ENCODE data around the gene MRPL55. TPM values are rescaled to one million over a fixed set of nuclear protein-coding genes. Genes with fewer than 3 reads are reported as not detected.

Gene MRPL55
- total and polyA plus RNA-seq, 12 donors: 38.0 to 174 (median 48.2) TPM

DNA sequence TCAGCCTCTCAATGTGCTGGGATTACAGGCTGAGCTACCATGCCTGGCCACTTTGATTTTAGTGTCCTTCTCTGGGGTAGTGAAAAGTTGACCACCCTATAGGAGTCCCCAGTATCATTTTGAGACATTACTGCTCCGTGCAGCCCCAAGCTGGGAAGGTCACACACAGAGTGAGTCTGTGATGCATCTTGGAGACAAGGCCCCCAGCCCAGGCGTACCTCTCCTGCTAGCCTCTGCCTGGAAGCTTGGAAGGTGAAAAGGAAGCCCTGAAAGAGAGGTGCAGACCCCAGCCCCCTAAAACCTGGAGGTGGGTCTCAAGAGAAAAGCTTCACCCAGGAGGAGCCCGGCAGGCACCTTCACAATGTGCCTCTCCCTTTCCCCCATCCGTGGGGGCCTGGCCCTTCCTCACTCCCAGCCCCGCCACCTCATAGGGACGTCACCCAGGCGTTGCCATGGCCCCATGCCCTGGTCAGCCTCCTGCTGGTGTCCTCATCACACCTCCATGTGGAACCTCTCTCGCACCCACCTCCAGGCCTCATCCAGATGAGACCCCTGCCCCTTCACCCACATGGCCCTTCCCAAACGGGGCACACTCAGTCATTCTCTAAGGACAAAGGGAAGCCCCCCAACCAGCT is 32.2 kb downstream of the MRPL55 start:
- no peak overlapping the region for H3K4me3 ChIP-seq
- intact Hi-C loops (cut with DNase I): no loop called here
- WGBS, 2 donors: 75 to 76% methylated on average over 9 of the region's 9 CpGs
- TF ChIP-seq, protein P1, sequence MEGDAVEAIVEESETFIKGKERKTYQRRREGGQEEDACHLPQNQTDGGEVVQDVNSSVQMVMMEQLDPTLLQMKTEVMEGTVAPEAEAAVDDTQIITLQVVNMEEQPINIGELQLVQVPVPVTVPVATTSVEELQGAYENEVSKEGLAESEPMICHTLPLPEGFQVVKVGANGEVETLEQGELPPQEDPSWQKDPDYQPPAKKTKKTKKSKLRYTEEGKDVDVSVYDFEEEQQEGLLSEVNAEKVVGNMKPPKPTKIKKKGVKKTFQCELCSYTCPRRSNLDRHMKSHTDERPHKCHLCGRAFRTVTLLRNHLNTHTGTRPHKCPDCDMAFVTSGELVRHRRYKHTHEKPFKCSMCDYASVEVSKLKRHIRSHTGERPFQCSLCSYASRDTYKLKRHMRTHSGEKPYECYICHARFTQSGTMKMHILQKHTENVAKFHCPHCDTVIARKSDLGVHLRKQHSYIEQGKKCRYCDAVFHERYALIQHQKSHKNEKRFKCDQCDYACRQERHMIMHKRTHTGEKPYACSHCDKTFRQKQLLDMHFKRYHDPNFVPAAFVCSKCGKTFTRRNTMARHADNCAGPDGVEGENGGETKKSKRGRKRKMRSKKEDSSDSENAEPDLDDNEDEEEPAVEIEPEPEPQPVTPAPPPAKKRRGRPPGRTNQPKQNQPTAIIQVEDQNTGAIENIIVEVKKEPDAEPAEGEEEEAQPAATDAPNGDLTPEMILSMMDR (IDR thresholded peaks at IDR 0.05): no peak
- H3K27ac ChIP-seq: no peak overlapping the region
- no peaks in the 10 kb centered on the region for H3K36me3 ChIP-seq
- ATAC-seq: no peak
- no peaks in the 10 kb centered on the region for H3K9me3 ChIP-seq
- DNase-seq: no peak
- peaks cover 8 to 13% (median 10%) of the 10 kb centered on the region in 9 donors for H3K4me1 ChIP-seq
- H3K27me3 ChIP-seq: peaks cover 0 to 15% (median 7%) of the 10 kb centered on the region in 7 donors

DNA sequence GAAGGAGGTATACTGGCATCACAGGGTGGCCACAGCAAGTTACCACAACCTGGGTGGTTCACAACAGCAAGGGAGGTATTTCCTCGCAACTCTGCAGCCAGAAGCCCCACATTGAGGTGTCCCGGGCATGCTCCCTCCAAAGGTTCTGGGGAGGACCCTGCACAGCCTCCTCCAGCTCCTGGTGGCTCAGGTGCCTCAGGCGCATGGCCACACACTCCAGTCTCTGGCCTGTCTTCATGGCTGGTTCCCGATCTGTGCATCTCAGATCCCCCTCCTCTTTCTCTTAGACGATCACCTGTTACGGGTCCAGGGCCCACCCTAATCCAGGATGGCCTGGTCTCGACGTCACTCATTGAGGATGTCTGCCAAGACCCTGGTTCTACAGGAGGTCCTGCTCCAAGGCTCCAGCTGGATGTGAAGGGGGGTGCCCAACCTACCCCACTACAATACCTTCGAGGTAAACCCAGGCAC is 33.3 kb downstream of the MRPL55 start:
- intact Hi-C loops (cut with DNase I): no loop called here
- no peak for ATAC-seq
- TF ChIP-seq, protein P1 (IDR thresholded peaks at IDR 0.05): no peak
- Histone ChIP-seq H3K4me1 (peaks cover 0 to 2% (median under 1%) of the 10 kb centered on the region in 9 donors), H3K9me3 (no peaks in the 10 kb centered on the region), H3K36me3 (no peaks in the 10 kb centered on the region), H3K27ac (no peak overlapping the region), H3K4me3 (no peak overlapping the region), H3K27me3 (peaks cover 0 to 15% (median 7%) of the 10 kb centered on the region in 7 donors)
- WGBS, 2 donors: 85 to 87% methylated on average over 9 of the region's 9 CpGs
- no peak for DNase-seq

DNA sequence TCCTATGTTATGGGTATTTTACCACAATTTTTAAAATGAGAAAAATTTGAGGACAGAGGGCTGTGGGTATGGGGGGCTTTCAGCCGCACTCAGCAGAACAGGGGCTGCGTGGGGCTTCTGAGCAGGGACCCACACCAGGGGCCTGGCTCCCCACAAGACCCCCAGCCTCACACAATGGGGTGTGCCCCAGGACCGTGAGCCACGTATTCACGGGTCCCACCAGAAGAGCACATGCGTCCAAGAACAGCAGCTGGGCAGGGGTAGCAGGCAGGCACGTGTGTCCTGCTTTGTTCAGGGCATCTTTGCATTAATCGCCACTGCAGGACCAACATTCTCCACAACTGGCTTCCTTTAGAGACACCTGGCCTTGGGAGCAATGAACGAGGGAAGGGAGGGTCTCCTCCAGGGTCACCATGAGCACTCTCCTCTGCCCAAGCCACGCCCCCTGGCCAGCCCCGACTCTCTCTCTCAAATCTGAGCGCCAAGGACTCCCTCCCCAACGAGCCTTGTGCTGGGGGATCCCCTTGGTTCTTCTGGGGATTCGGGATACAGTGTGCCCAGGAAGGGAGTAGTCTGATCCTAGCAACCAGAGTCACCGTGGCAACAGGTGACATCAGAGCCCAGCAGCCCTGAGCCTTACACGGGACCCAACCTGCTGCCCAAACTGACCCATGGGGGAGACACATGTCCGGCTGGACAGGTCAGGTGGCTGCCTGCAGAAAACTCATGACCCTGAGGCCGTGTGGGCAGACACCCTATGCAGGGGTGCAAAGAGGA is 34.0 kb downstream of the MRPL55 start:
- DNase-seq (no peak), ATAC-seq (peak in 2 of 8 donors; percentile 13 to 23)
- intact Hi-C loops (cut with DNase I): no loop called here
- Histone ChIP-seq H3K4me1 (no peaks in the 10 kb centered on the region), H3K27ac (no peak overlapping the region), H3K4me3 (no peak overlapping the region), H3K9me3 (no peaks in the 10 kb centered on the region), H3K36me3 (no peaks in the 10 kb centered on the region), H3K27me3 (peaks cover 0 to 15% (median 7%) of the 10 kb centered on the region in 7 donors)
- TF ChIP-seq, protein P1 (IDR thresholded peaks at IDR 0.05): no peak
- WGBS, 2 donors: 41 to 52% methylated on average over 18 of the region's 18 CpGs

DNA sequence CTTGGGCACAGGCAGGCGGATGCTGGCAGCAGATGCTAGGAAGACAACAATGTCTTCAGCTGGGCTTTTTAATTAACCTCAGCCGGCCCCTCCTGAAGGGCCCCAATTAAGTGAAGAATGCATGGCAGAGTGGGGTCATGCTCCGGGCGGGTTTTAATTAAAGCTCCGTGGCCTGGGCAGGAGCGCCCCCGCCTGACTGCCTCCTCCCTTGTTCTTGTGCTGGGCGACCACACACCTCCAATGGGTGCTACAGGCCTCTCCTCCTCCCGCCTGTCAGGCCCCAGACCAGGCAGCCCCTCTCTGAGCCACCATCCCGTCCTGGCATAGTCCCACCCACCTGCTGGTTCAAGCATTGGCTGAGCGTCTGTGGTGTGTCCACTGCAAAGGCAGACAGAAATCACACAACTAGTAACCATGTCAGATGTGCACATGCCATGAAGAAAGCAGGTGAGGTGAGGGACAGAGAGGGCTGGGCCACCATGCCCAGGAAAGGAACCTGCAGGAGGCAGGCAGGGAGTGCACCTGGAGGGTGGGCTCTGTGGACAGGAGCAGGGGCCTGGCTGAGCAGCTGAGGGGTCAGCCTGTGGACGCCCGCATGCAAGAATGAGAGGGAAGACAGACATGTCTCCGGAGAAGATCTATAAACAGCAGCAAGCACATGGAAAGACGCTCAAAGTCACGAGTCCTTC is 35.1 kb downstream of the MRPL55 start:
- H3K4me3 ChIP-seq: no peak overlapping the region
- H3K27me3 ChIP-seq: peaks cover 0 to 15% (median 7%) of the 10 kb centered on the region in 7 donors
- ATAC-seq: peak in 2 of 8 donors; percentile 30 to 32
- intact Hi-C loops (cut with DNase I): no loop called here
- TF ChIP-seq, protein P1 (IDR thresholded peaks at IDR 0.05): peak in 4 of 9 donors; percentile 22 to 30 (median 26)
- no peaks in the 10 kb centered on the region for H3K9me3 ChIP-seq
- no peaks in the 10 kb centered on the region for H3K4me1 ChIP-seq
- WGBS, 2 donors: 40 to 42% methylated on average over 16 of the region's 16 CpGs
- no peak overlapping the region for H3K27ac ChIP-seq
- no peaks in the 10 kb centered on the region for H3K36me3 ChIP-seq
- no peak for DNase-seq

Measured in heart right ventricle (tissue), 16 donors.